GM12875 (cell line): ENCODE measurements around the gene SRSF7.

ENCODE experiments used
- H3K4me3 ChIP-seq: one replicate; pipeline ENCODE4 v1.5.1; 2011; ENCODE audit warnings: low read depth, low read length, control low read depth
- CTCF ChIP-seq: IDR thresholded peaks from 2 replicates; pipeline ENCODE4 v1.5.1; 2011; ENCODE audit warnings: low read depth, mild to moderate bottlenecking, control low read depth, inconsistent platforms, low read length, moderate library complexity, borderline replicate concordance; ENCODE audit not compliant: insufficient read depth

Gene SRSF7

GRCh38 chr2:38731684-38732221 is 19.4 kb downstream of the SRSF7 start:
- no peak for TF ChIP-seq CTCF
- no peak overlapping the region for H3K4me3 ChIP-seq

- TF ChIP-seq CTCF, result no peak
- H3K4me3 ChIP-seq, result no peak overlapping the region
These were observed 20.1 kb downstream of the SRSF7 start for GRCh38 chr2:38731090-38731489.

DNA sequence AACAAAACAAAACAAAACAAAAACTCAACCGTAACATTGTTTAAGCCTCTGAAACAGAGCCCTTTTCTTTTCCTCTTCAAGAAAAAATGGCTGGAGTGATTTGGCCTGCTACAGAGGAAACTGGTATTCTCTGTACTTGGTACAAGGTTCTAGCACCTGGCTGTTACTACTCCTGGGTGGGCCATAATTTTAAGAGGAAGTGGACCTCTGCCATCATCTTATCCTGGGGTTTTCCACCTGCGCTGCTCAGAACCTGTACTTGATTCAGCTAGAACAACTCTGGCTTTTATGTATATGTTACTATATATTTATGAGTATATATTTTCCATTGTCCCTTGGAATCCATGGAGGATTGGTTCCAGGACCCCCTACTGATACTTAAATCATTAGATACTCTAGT is 22.5 kb downstream of the SRSF7 start:
- TF ChIP-seq CTCF, result no peak
- H3K4me3 ChIP-seq, result no peak overlapping the region

GRCh38 chr2:38727661-38728060 is 23.5 kb downstream of the SRSF7 start:
- H3K4me3 ChIP-seq, result no peak overlapping the region
- no peak for TF ChIP-seq CTCF

- H3K4me3 ChIP-seq, result no peak overlapping the region
- no peak for TF ChIP-seq CTCF
These were observed 28.0 kb downstream of the SRSF7 start for GRCh38 chr2:38723173-38723572.

DNA sequence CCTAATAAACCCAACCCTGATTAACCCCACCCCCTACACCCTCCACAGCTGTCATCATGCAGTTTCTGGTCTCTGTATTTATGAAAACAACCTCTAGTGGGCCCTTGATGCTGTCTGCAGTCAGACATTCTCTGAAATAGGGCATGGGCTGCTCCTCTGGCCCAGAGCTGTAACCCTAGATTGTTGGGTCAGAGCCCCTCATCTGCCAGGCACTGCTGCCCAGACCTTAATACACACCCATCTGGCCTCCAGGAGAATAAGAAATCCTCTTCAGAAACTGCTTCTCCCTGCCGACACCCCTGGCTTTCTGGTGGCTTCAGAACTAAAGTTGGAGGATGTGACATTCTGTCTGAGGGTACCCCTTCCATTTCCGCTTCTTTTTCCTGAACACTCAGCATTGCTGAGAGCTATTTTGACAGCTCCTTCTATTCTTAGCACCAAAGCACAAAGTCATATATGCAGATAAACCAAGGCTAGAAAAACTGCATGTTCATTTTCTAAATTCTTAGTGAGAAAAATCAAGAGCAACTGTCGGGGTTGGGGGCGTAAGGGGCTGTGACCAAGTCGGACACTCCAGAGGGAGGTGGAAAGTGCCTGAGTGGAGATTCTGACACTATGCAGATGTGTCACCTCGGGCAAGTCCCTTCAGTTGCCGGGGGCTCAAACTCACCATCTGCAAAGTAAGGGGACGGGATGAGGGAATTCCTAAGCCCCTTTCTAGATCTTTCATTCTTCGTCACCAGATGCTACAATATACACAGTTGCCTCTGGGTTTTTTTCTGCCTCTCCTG is 28.7 kb downstream of the SRSF7 start:
- peak; percentile 28; the same call in 1 of the 2 replicates for TF ChIP-seq CTCF
- no peak overlapping the region for H3K4me3 ChIP-seq
